ENCODE results near the gene MORC1.

GRCh38 chr3:109115451-109115850 lies 2.5 kb downstream of the MORC1 start:
- TF ChIP-seq CTCF (IDR thresholded peaks at IDR 0.05) = no peak
- no peak for TF ChIP-seq POLR2A (IDR thresholded peaks at IDR 0.05)

All from adrenal gland (tissue), 5 donors.